RWPE1 (cell line): ENCODE measurements around the gene MKRN2OS.

ENCODE experiments used
- CTCF ChIA-PET: fragments of 350-600 bp; sonication (Branson Sonifier 250); formaldehyde crosslinking; extraction: SDS; loops from one replicate; lab custom pipeline; 2021; lab: Yijun Ruan, JAX
- POLR2A ChIA-PET: fragments of 400-600 bp; formaldehyde crosslinking; extraction: SDS; loops from one replicate; lab custom pipeline; 2020; ENCODE audit warnings: antibody characterized with exemption; ENCODE audit not compliant: low non-redundant PET; lab: Yijun Ruan, JAX
- DNase-seq: peaks from one replicate; pipeline ENCODE4 v3.0.0; 2012; ENCODE audit warnings: low spot score
- H3K27ac ChIP-seq: fragments of 450-650 bp; 2 replicates; pipeline ENCODE4 v1.5.1; 2017
- TF ChIP-seq, protein P1 (sequence below): fragments of 450-650 bp; conservative IDR thresholded peaks from 2 replicates; pipeline ENCODE4 v1.5.1; 2017; ENCODE audit warnings: low read depth, mild to moderate bottlenecking

Gene MKRN2OS

DNA sequence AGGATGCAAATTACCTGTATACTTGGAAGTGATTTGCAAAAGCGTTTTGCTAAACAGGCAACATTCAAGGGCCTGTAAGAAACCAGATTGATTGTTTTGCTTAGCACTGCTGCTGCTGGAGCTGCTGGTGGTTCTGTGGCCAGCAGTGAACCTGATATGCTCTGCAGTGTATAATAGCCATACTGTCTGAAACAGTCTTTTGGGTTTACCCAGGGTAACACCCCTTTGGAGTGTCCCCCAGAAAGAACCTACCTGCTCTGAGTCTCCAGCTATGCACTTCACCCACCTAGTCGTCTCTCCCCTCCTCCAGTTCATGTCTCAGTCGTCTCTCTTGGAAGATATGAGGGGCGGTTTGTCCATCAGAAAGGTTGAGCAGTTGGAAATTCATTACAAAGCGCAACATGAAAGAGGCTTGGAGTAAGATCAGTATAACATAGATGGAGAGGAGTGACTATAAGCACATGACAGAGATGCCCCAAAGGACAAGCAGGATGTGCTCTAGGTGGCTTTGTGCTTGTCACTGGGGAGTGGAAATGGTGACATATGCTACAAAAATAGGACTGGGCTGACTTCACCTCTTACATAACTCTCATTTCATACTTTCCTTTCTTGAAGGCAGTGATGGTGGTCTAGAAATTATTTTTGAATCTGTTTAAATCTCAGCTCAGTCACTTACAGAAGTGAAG, 15.3 kb upstream of the MKRN2OS start:
- DNase-seq: no peak
- ChIA-PET POLR2A (no interaction called here), CTCF (interaction anchor here (0.6 kb wide), 1 partner anchor 18 kb away, joined by 3 read pairs; no protein-coding TSS in a partner anchor)
- TF ChIP-seq, protein P1, sequence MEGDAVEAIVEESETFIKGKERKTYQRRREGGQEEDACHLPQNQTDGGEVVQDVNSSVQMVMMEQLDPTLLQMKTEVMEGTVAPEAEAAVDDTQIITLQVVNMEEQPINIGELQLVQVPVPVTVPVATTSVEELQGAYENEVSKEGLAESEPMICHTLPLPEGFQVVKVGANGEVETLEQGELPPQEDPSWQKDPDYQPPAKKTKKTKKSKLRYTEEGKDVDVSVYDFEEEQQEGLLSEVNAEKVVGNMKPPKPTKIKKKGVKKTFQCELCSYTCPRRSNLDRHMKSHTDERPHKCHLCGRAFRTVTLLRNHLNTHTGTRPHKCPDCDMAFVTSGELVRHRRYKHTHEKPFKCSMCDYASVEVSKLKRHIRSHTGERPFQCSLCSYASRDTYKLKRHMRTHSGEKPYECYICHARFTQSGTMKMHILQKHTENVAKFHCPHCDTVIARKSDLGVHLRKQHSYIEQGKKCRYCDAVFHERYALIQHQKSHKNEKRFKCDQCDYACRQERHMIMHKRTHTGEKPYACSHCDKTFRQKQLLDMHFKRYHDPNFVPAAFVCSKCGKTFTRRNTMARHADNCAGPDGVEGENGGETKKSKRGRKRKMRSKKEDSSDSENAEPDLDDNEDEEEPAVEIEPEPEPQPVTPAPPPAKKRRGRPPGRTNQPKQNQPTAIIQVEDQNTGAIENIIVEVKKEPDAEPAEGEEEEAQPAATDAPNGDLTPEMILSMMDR: no peak
- H3K27ac ChIP-seq: no peak overlapping the region

DNA sequence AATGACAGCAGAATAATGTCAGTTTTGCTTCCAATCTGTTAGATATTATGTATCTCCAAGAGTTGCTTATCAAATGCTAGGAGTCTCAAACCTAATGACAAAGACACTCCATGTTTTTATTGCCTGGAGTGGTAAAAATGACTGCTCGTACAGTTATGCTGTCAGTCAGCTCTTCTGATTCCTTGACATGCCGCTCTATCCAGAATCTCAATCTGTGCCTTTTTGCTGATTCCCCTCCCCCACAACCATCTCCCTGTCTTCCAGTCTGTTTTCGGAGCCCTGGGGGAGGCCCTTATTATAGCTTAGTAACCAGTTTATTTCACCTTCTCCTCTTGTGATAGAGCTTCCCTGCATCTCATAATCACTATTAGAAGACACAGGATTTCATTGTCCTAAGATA, 14.2 kb upstream of the MKRN2OS start:
- no peak for DNase-seq
- CTCF ChIA-PET: no interaction called here
- POLR2A ChIA-PET: no interaction called here
- no peak overlapping the region for H3K27ac ChIP-seq
- TF ChIP-seq, protein P1: no peak

DNA sequence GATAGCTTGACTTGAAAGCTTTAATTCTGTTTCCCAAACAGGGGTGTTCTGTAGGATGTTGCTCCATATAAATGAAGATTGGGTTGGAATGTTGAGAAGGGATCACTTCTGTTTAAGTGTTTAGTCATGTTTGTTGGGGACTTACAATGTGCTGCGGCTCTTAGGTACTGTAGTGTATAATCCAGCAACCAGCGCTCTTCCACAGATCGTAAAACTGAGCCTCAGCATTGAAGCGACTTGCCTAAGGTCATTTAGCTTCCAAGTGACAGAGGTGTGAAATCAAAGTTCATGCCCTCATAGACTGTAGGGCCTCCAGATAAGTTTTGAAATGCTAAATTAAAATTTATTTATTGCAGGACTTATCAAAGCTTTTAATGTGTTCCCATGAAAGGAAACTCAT, 13.4 kb upstream of the MKRN2OS start:
- no peak for DNase-seq
- no peak overlapping the region for H3K27ac ChIP-seq
- POLR2A ChIA-PET: no interaction called here
- CTCF ChIA-PET: interaction anchor here (0.5 kb wide), 2 partner anchors 12 to 175 kb away, joined by 4 to 5 read pairs; no protein-coding TSS in a partner anchor
- TF ChIP-seq, protein P1: no peak

DNA sequence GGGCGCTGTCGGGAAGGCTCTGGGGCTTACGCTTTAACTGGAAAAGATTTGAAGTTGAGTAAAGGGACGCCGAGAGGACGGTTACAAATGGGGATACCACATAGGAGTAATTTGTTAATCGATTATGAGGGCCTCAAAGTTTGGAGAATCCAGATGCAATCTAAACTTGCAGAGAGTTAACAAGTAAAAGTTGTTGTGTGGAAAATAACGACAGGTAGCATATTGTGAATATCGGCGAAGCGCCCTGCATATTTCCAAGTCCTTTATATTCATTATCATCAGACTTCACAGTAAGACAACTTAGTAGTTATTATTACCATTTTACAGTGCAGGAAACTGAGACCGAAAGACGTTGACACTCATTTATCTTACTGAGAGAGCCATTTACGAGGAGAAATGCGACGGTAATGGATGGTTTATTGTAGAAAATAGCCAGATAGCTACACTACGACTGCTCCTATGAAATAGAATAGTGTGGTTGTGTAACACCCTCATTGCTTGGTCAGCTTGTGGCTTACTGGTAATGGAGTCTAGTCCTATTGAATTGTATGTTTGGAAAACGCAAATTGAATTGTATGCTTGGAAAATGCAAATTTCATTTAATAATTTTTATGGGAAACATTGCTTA, 12.3 kb upstream of the MKRN2OS start:
- TF ChIP-seq, protein P1: no peak
- ChIA-PET POLR2A (no interaction called here), CTCF (no interaction called here)
- peak overlapping the region; percentile 95 for H3K27ac ChIP-seq
- DNase-seq: no peak

DNA sequence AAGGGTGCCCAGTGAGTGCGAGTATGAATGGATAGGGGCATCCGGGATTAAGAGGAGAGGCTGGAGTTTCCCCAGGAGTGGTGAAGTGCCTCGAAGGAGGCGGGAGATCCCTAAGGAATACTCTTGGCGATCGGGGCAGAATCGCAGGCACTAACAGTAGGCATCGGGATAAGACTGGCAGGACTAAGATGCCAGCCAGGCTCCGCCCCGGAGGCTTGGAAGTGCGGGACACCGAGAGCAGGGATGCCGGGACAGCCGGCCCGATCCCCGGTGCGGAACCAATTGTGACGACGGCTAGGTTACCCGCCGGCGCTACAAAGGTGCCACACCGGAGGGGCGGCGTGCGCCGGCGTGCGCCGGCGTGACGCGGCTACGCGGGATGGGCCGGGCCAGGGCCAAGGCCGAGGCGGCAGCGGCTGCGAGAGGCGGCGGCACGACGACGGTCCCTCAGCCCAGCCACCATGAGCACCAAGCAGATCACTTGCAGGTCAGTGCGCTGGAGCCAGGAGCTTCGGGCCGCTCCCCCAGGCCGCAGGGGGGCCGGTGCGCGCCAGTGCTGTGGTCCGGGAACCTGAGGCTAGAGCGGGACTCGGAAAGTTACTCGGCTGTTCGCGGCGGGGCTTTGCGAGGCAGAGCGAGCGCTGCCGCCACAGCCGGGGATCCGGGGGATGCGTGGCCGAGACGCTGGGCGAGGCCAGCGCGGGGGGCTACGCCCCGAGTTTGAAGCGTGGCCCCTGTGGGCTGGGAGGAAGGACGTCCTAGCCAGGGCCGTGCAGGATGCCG, 11.6 kb upstream of the MKRN2OS start, which contains the start of gene MKRN2:
MKRN2 (plus strand) TSS at position 398 of the 783 bp plus-strand sequence; CDS start at position 462, 64 bp downstream.
- ChIA-PET POLR2A (interaction anchor here (0.5 kb wide), 1 partner anchor 73 kb away, joined by 3 read pairs; the partner anchor contains the start of gene TSEN2), CTCF (interaction anchor here (0.7 kb wide), 1 partner anchor 1828 kb away, joined by 5 read pairs; no protein-coding TSS in a partner anchor)
- peak within 1 kb of the TSS; percentile 95 for H3K27ac ChIP-seq
- TF ChIP-seq, protein P1: no peak
- DNase-seq: peak; percentile 72

DNA sequence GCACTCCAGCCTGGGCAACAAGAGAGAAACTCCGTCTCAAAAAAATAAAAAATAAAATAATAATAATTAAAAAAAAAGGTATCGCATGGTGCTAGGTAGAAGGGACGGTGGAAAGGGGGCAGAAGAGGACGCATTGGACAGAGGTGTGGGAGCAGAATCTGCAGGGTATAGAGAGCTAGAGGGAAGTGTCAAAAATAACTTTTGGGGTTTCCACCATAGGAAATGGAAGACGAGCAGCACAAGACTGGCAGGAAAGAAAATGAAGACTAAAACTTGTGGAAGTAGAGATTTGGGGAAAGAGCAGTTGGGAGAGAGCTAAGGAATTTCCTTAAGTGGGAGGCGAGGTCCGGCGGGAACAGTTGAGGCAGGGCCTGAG, 11.0 kb upstream of the MKRN2OS start:
- peak overlapping the region; percentile 95 for H3K27ac ChIP-seq

More for the DNA sequence above, 11.0 kb upstream of the MKRN2OS start:
- ChIA-PET POLR2A (interaction anchor here (0.6 kb wide), 1 partner anchor 434 kb away, joined by 3 read pairs; no protein-coding TSS in a partner anchor), CTCF (interaction anchor here (0.7 kb wide), 1 partner anchor 1829 kb away, joined by 5 read pairs; no protein-coding TSS in a partner anchor)
- DNase-seq: no peak
- TF ChIP-seq, protein P1: no peak
